A549 (cell line): ENCODE data around the gene ANXA10. TPM values are rescaled to one million over a fixed set of nuclear protein-coding genes. Genes with fewer than 3 reads are reported as not detected.

ENCODE experiments used
- ATAC-seq, 2 experiments: fragments of 200-7000 bp in 1 of 2; fragments of >200 bp in 1 of 2; cut with Nextera tagmentation in 1 of 2; cut with Tn5 transposase in 1 of 2; 3 replicates each; pipeline versions ENCODE4 v1.8.0 to v1.9.1; 2018 to 2020; ENCODE audit warnings: mild to moderate bottlenecking in 1 of 2, moderate library complexity in 1 of 2
- CTCF ChIA-PET: fragments of 300-600 bp; sonication (Branson Sonifier 250); formaldehyde crosslinking; extraction: SDS; loops from one replicate; lab custom pipeline; 2021; ENCODE audit warnings: antibody characterized with exemption, inconsistent platforms; lab: Yijun Ruan, JAX
- POLR2A ChIA-PET: fragments of 350-600 bp; formaldehyde crosslinking; extraction: SDS; loops from one replicate; lab custom pipeline; 2021; ENCODE audit warnings: antibody characterized with exemption, inconsistent platforms; lab: Yijun Ruan, JAX
- DNase-seq, 2 experiments: peaks; one replicate each; pipeline versions ENCODE4 v3.0.0 to v3.0.0-alpha.2; 2011 to 2016; ENCODE audit warnings: low read depth in 1 of 2, low spot score in 1 of 2
- FAIRE-seq: peaks from 2 replicates; lab custom pipeline; 2011; peaks lifted over from hg19 to GRCh38; lab: Jason Lieb, UNC
- H3K27ac ChIP-seq, 2 experiments: fragments of >200 bp; sonication (Bioruptor Twin); formaldehyde crosslinking; 3 replicates each; pipeline ENCODE4 v1.5.1; 2016 to 2017
- H3K4me1 ChIP-seq: fragments of >200 bp; sonication (Bioruptor Twin); formaldehyde crosslinking; 3 replicates; pipeline ENCODE4 v1.6.1; 2016
- H3K4me2 ChIP-seq: fragments of >200 bp; sonication (Bioruptor Twin); formaldehyde crosslinking; 3 replicates; pipeline ENCODE4 v1.6.1; 2016
- H3K4me3 ChIP-seq: fragments of >200 bp; sonication (Bioruptor Twin); formaldehyde crosslinking; 3 replicates; pipeline ENCODE4 v1.5.1; 2016
- H3K9me3 ChIP-seq: fragments of >200 bp; sonication (Bioruptor Twin); formaldehyde crosslinking; 3 replicates; pipeline ENCODE4 v1.6.1; 2016
- CBX2 ChIP-seq: fragments of 200-600 bp; sonication (generic); IDR thresholded peaks from 2 replicates; pipeline ENCODE4 v1.6.1; 2016; ENCODE audit warnings: low read depth, mild to moderate bottlenecking, borderline replicate concordance
- CBX8 ChIP-seq: fragments of 200-600 bp; sonication (generic); IDR thresholded peaks from 2 replicates; pipeline ENCODE4 v1.6.1; 2016
- CEBPB ChIP-seq, 2 experiments: fragments of >200 bp in 1 of 2; sonication (Bioruptor Twin) in 1 of 2; formaldehyde crosslinking in 1 of 2; IDR thresholded peaks; 2 replicates each; pipeline ENCODE4 v1.6.1; 2012 to 2016
- CHD2 ChIP-seq: fragments of 150-350 bp; IDR thresholded peaks from 2 replicates; pipeline ENCODE4 v1.6.1; 2014; ENCODE audit warnings: low read length; ENCODE audit not compliant: partially characterized antibody
- CHD4 ChIP-seq: fragments of 200-600 bp; sonication (generic); IDR thresholded peaks from 2 replicates; pipeline ENCODE4 v1.6.1; 2016; ENCODE audit warnings: antibody characterized with exemption, mild to moderate bottlenecking, borderline replicate concordance
- CTCF ChIP-seq: fragments of >200 bp; sonication (Bioruptor Twin); formaldehyde crosslinking; IDR thresholded peaks from 3 replicates; pipeline ENCODE4 v1.5.1; 2016
- EHMT2 ChIP-seq: fragments of 200-600 bp; sonication (generic); IDR thresholded peaks from 2 replicates; pipeline ENCODE4 v1.6.1; 2016; ENCODE audit warnings: antibody characterized with exemption, low read depth, mild to moderate bottlenecking, moderate library complexity
- FOSL2 ChIP-seq, 2 experiments: fragments of 450-650 bp in 1 of 2; fragments of >200 bp in 1 of 2; sonication (Bioruptor Twin) in 1 of 2; formaldehyde crosslinking; IDR thresholded peaks; 2 replicates each; pipeline versions ENCODE4 v1.5.0 to v1.6.1; 2016 to 2020; ENCODE audit warnings: mild to moderate bottlenecking in 1 of 2, moderate library complexity in 1 of 2
- FOXS1 ChIP-seq: fragments of 250-450 bp; sonication (Bioruptor Pico); IDR thresholded peaks from 2 replicates; pipeline ENCODE4 v1.5.0; 2020; ENCODE audit warnings: mild to moderate bottlenecking, moderate library complexity
- GATA3 ChIP-seq: IDR thresholded peaks from 2 replicates; pipeline ENCODE4 v1.6.1; 2012; ENCODE audit warnings: borderline replicate concordance
- HDAC2 ChIP-seq: fragments of 200-600 bp; sonication (generic); IDR thresholded peaks from 2 replicates; pipeline ENCODE4 v1.6.1; 2016
- HOXB13 ChIP-seq: fragments of 250-450 bp; sonication (Bioruptor Pico); IDR thresholded peaks from 2 replicates; pipeline ENCODE4 v1.5.0; 2020; ENCODE audit warnings: low read depth, mild to moderate bottlenecking, moderate library complexity
- HOXB5 ChIP-seq: fragments of 250-450 bp; sonication (Bioruptor Pico); IDR thresholded peaks from 2 replicates; pipeline ENCODE4 v1.5.0; 2020; ENCODE audit warnings: mild to moderate bottlenecking, moderate library complexity
- JUNB ChIP-seq: fragments of >200 bp; sonication (Bioruptor Twin); formaldehyde crosslinking; IDR thresholded peaks from 2 replicates; pipeline ENCODE4 v1.6.1; 2016
- KDM5A ChIP-seq: fragments of 200-600 bp; sonication (generic); IDR thresholded peaks from 2 replicates; pipeline ENCODE4 v1.6.1; 2016; ENCODE audit warnings: antibody characterized with exemption, mild to moderate bottlenecking
- MAX ChIP-seq: IDR thresholded peaks from 2 replicates; pipeline ENCODE4 v1.6.1; 2012
- POLR2A ChIP-seq: IDR thresholded peaks from 2 replicates; pipeline ENCODE4 v1.6.1; 2012; ENCODE audit warnings: mild to moderate bottlenecking, low read length
- RARB ChIP-seq: fragments of 250-450 bp; sonication (Bioruptor Pico); IDR thresholded peaks from 2 replicates; pipeline ENCODE4 v1.8.0; 2021; ENCODE audit warnings: mild to moderate bottlenecking, moderate library complexity
- RCOR1 ChIP-seq: fragments of 150-350 bp; IDR thresholded peaks from 2 replicates; pipeline ENCODE4 v1.6.1; 2014; ENCODE audit warnings: antibody characterized with exemption, low read length, low read depth
- RNF2 ChIP-seq: fragments of 200-600 bp; sonication (generic); IDR thresholded peaks from 2 replicates; pipeline ENCODE4 v1.6.1; 2016; ENCODE audit warnings: low read depth, mild to moderate bottlenecking, antibody characterized with exemption, moderate library complexity, borderline replicate concordance
- SMC3 ChIP-seq: fragments of >200 bp; sonication (Bioruptor Twin); formaldehyde crosslinking; IDR thresholded peaks from 3 replicates; pipeline ENCODE4 v1.6.1; 2018; ENCODE audit warnings: inconsistent platforms
- SREBF2 ChIP-seq: fragments of 450-650 bp; IDR thresholded peaks from 2 replicates; pipeline ENCODE4 v1.6.1; 2014; ENCODE audit warnings: mild to moderate bottlenecking, moderate library complexity
- TFCP2L1 ChIP-seq: fragments of 250-450 bp; sonication (Bioruptor Pico); IDR thresholded peaks from 2 replicates; pipeline ENCODE4 v1.5.0; 2021; ENCODE audit warnings: mild to moderate bottlenecking
- TP53 ChIP-seq: fragments of 250-450 bp; sonication (Bioruptor Pico); IDR thresholded peaks from 2 replicates; pipeline ENCODE4 v1.5.0; 2021; ENCODE audit warnings: mild to moderate bottlenecking, moderate library complexity
- ZSCAN20 ChIP-seq: fragments of 250-450 bp; sonication (Bioruptor Pico); IDR thresholded peaks from 2 replicates; pipeline ENCODE4 v1.8.0; 2022; ENCODE audit warnings: mild to moderate bottlenecking, moderate library complexity
- WGBS: methylation state at CpG from one replicate; pipeline ENCODE4 v1.1.6; 2017; ENCODE audit errors: missing lambda C conversion rate; 5-methylcytosine and 5-hydroxymethylcytosine counted together
- polyA plus RNA-seq, 4 experiments: library from polyadenylated mRNA; depleted of rRNA in 3 of 4; stranded (reverse); fragments of >200 nt; fragmentation: RNase III in 1 of 4; extraction: RNeasy Plus Mini Kit Qiagen cat#74134 plus additional on column Dnase treatment in 1 of 4; gene quantifications; 2 replicates in 3 of 4; 3 replicates in 1 of 4; pipeline ENCODE4 v1.2.3, GENCODE V29; 2011 to 2017
- TF ChIP-seq, protein P1 (sequence below): fragments of 250-450 bp; sonication (Bioruptor Pico); IDR thresholded peaks from 2 replicates; pipeline ENCODE4 v1.5.0; 2021; ENCODE audit warnings: mild to moderate bottlenecking, moderate library complexity, borderline replicate concordance
- TF ChIP-seq, protein P2 (sequence below): fragments of 150-350 bp; IDR thresholded peaks from 2 replicates; pipeline ENCODE4 v1.6.1; 2014; ENCODE audit warnings: low read depth, mild to moderate bottlenecking, low read length
- TF ChIP-seq, protein P3 (sequence below): fragments of 450-650 bp; IDR thresholded peaks from 2 replicates; pipeline ENCODE4 v1.6.1; 2014; ENCODE audit warnings: antibody characterized with exemption
- TF ChIP-seq, protein P4 (sequence below): IDR thresholded peaks from 2 replicates; pipeline ENCODE4 v1.6.1; 2012

ANXA10 gene
- polyA plus RNA-seq, 2 of the 4 experiments (the other 2 are of a cell fraction): 1.7 to 4.0 TPM

DNA sequence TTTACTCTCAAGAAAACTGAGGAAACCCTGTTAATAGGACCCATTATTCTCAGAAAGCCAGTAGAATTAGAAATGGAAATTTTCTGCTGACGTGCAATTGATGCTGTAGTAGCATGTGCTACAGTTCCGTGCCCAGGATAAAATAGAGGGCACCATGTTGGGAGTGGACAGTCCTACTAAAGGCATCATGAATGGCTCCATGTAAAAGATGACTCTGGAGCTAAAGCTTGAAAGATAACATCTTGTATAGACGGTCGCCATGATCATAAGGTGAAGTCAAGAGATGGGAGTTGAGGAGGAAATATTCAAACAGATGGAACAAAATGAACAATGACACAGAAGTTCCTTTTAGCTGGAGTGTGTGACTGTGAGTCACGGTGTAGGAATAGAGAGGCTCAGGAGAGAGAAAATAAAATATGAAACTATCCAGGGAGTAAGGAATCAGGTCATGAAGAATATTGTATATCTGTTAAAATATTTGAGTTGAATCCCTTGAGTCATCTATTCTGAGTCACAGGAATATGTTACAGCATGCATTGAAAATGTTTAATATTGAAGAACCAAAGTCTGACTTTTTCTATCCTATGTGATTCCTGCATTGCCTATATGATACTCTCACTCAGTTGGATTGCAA lies 31.8 kb downstream of the ANXA10 start:
- no peak for FAIRE-seq
- peak; percentile 43 to 45; a peak in 4 of 6 replicates for ATAC-seq
- Histone ChIP-seq H3K27ac (peak overlapping the region; percentile 14 to 78; a peak in 4 of 6 replicates), H3K9me3 (no peaks in the 10 kb centered on the region), H3K4me3 (no peak overlapping the region), H3K4me2 (peak overlapping the region; percentile 26; the same call in 2 of the 3 replicates), H3K4me1 (peaks cover 11% of the 10 kb centered on the region; the same call in 2 of the 3 replicates)
- no peak for DNase-seq
- ChIA-PET CTCF (no interaction called here), POLR2A (no interaction called here)
- WGBS: 54% methylated on average over 5 of the region's 5 CpGs
- TF ChIP-seq HOXB13 (no peak), RNF2 (no peak), CBX8 (no peak), ZSCAN20 (no peak), RCOR1 (no peak), CBX2 (no peak), CEBPB (IDR thresholded peaks at IDR 0.05) (no peak), FOSL2 (IDR thresholded peaks at IDR 0.05) (no peak), FOSL2 (CRISPR knock-in tag; IDR thresholded peaks at IDR 0.05) (no peak), CHD2 (no peak), KDM5A (no peak), RARB (CRISPR knock-in tag) (no peak), TFCP2L1 (CRISPR knock-in tag) (no peak), HDAC2 (no peak), FOXS1 (no peak), TP53 (no peak)
- TF ChIP-seq, protein P1, sequence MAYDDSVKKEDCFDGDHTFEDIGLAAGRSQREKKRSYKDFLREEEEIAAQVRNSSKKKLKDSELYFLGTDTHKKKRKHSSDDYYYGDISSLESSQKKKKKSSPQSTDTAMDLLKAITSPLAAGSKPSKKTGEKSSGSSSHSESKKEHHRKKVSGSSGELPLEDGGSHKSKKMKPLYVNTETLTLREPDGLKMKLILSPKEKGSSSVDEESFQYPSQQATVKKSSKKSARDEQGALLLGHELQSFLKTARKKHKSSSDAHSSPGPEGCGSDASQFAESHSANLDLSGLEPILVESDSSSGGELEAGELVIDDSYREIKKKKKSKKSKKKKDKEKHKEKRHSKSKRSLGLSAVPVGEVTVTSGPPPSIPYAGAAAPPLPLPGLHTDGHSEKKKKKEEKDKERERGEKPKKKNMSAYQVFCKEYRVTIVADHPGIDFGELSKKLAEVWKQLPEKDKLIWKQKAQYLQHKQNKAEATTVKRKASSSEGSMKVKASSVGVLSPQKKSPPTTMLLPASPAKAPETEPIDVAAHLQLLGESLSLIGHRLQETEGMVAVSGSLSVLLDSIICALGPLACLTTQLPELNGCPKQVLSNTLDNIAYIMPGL (CRISPR knock-in tag): no peak
- TF ChIP-seq, protein P2, sequence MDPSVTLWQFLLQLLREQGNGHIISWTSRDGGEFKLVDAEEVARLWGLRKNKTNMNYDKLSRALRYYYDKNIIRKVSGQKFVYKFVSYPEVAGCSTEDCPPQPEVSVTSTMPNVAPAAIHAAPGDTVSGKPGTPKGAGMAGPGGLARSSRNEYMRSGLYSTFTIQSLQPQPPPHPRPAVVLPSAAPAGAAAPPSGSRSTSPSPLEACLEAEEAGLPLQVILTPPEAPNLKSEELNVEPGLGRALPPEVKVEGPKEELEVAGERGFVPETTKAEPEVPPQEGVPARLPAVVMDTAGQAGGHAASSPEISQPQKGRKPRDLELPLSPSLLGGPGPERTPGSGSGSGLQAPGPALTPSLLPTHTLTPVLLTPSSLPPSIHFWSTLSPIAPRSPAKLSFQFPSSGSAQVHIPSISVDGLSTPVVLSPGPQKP: no peak
- TF ChIP-seq, protein P3, sequence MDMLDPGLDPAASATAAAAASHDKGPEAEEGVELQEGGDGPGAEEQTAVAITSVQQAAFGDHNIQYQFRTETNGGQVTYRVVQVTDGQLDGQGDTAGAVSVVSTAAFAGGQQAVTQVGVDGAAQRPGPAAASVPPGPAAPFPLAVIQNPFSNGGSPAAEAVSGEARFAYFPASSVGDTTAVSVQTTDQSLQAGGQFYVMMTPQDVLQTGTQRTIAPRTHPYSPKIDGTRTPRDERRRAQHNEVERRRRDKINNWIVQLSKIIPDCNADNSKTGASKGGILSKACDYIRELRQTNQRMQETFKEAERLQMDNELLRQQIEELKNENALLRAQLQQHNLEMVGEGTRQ: no peak

- TF ChIP-seq MAX: no peak
- no peak for TF ChIP-seq RNF2
- TF ChIP-seq HOXB5: no peak
- Histone ChIP-seq H3K4me2 (no peak overlapping the region), H3K27ac (no peak overlapping the region), H3K9me3 (no peaks in the 10 kb centered on the region), H3K4me3 (no peak overlapping the region), H3K4me1 (peaks cover 11% of the 10 kb centered on the region; the same call in 2 of the 3 replicates)
- ATAC-seq: no peak
- CTCF ChIA-PET: interaction anchor here (0.6 kb wide), 1 partner anchor 24 kb away, joined by 3 read pairs; no protein-coding TSS in a partner anchor
- no peak for DNase-seq
- 71% methylated on average over 2 of the region's 2 CpGs for WGBS
- FAIRE-seq: no peak
- POLR2A ChIA-PET: no interaction called here
Observed at GRCh38 chr4:168126952-168127351, 34.6 kb downstream of the ANXA10 start.

DNA sequence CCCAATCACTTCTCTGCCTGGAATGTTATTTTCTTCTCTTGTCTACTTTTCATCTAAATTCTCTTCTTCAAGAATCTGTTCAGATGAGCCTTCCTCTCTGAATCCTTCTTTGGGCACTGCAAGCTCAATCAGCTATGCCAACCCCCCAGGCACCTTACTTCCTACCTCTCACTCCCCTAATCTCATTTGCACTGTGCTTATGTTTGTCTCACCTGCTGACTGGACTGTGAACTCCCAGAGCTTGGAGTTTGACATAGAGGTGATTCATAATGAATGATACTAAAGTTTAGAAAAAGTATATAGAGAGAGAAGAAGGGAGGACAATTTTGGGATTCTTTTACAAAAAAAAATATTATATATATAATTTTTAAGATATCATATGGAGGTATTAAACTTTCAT lies 36.3 kb downstream of the ANXA10 start:
- FAIRE-seq (no peak), DNase-seq (no peak), ATAC-seq (no peak)
- Histone ChIP-seq H3K4me3 (no peak overlapping the region), H3K27ac (0 out of 6 replicates have a peak overlapping the region, but pooled peaks of 1 of the 2 experiments have one; percentile 44), H3K4me2 (no peak overlapping the region), H3K4me1 (peaks cover 11% of the 10 kb centered on the region; the same call in 2 of the 3 replicates), H3K9me3 (no peaks in the 10 kb centered on the region)
- CTCF ChIA-PET: interaction anchor here (1.7 kb wide), 1 partner anchor 25 kb away, joined by 5 read pairs; no protein-coding TSS in a partner anchor
- POLR2A ChIA-PET: no interaction called here
- TF ChIP-seq EHMT2 (no peak), CBX2 (no peak), HOXB5 (no peak), CTCF (no peak), SMC3 (no peak), RNF2 (no peak), ZSCAN20 (no peak), POLR2A (no peak), CHD4 (no peak), SREBF2 (no peak), JUNB (no peak), GATA3 (no peak)
- TF ChIP-seq, protein P4, sequence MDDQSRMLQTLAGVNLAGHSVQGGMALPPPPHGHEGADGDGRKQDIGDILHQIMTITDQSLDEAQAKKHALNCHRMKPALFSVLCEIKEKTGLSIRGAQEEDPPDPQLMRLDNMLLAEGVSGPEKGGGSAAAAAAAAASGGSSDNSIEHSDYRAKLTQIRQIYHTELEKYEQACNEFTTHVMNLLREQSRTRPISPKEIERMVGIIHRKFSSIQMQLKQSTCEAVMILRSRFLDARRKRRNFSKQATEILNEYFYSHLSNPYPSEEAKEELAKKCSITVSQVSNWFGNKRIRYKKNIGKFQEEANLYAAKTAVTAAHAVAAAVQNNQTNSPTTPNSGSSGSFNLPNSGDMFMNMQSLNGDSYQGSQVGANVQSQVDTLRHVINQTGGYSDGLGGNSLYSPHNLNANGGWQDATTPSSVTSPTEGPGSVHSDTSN: no peak
